Stomach (tissue), 4 donors: ENCODE data around the gene COL19A1.

Experiments used
- POLR2A ChIP-seq, 4 donors: fragments of 450-650 bp; IDR thresholded peaks; one replicate each; pipeline ENCODE4 v1.6.1; 2016; ENCODE audit warnings: antibody characterized with exemption in 4 of 4, control low read depth in 2 of 4, mild to moderate bottlenecking in 1 of 4, moderate library complexity in 1 of 4
- TF ChIP-seq, protein P1 (sequence below), 7 experiments: fragments of 450-650 bp in 4 of 7; fragments of 200-600 bp in 3 of 7; sonication (generic) in 3 of 7; IDR thresholded peaks; one replicate each; pipeline ENCODE4 v1.5.1; 2016 to 2019; ENCODE audit warnings: antibody characterized with exemption in 7 of 7, control low read depth in 2 of 7, mild to moderate bottlenecking in 1 of 7

DNA sequence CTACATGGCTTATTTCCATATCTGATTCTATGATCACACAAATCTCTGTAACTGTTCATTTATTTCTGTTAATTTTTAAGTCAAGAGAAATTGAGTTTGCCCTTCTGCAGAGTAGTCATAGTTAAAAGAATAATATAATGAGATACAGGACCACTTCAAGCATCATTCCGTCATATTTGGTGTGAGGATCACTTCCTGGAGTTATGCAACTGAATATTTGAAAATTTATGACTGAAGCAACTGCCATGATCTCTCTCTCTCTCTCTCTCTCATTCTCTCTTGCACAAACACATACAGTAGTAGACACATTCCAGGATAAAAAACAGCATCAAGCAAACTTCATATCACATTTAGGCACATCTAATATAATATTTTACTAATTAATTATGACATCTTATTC is 320.1 kb downstream of the COL19A1 start:
- TF ChIP-seq, protein P1, sequence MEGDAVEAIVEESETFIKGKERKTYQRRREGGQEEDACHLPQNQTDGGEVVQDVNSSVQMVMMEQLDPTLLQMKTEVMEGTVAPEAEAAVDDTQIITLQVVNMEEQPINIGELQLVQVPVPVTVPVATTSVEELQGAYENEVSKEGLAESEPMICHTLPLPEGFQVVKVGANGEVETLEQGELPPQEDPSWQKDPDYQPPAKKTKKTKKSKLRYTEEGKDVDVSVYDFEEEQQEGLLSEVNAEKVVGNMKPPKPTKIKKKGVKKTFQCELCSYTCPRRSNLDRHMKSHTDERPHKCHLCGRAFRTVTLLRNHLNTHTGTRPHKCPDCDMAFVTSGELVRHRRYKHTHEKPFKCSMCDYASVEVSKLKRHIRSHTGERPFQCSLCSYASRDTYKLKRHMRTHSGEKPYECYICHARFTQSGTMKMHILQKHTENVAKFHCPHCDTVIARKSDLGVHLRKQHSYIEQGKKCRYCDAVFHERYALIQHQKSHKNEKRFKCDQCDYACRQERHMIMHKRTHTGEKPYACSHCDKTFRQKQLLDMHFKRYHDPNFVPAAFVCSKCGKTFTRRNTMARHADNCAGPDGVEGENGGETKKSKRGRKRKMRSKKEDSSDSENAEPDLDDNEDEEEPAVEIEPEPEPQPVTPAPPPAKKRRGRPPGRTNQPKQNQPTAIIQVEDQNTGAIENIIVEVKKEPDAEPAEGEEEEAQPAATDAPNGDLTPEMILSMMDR (IDR thresholded peaks at IDR 0.05), result no peak
- TF ChIP-seq POLR2A (IDR thresholded peaks at IDR 0.05), result no peak
